HUES48 (cell line): Measurements from ENCODE around the gene COL6A1.

ENCODE experiments used
- H3K27ac ChIP-seq: one replicate; pipeline ENCODE4 v1.7.0; 2013; ENCODE audit warnings: low read depth, low read length, inconsistent platforms
- H3K27me3 ChIP-seq: 2 replicates; pipeline ENCODE4 v1.6.1; 2013; ENCODE audit warnings: mild to moderate bottlenecking, low read length; ENCODE audit not compliant: control insufficient read depth, insufficient read depth
- H3K36me3 ChIP-seq: 2 replicates; pipeline ENCODE4 v1.6.1; 2013; ENCODE audit warnings: low read length; ENCODE audit not compliant: control insufficient read depth, insufficient read depth
- H3K4me1 ChIP-seq: 2 replicates; pipeline ENCODE4 v1.6.1; 2013; ENCODE audit warnings: mild to moderate bottlenecking, low read length; ENCODE audit not compliant: control insufficient read depth, insufficient read depth
- H3K4me3 ChIP-seq: 2 replicates; pipeline ENCODE4 v1.5.1; 2013; ENCODE audit warnings: mild to moderate bottlenecking, low read depth, low read length
- H3K9ac ChIP-seq: 2 replicates; pipeline ENCODE4 v1.6.1; 2013; ENCODE audit warnings: mild to moderate bottlenecking, low read depth, low read length, moderate library complexity
- H3K9me3 ChIP-seq: 2 replicates; pipeline ENCODE4 v1.6.1; 2013; ENCODE audit warnings: low read length; ENCODE audit not compliant: control insufficient read depth, insufficient read depth

Gene COL6A1

DNA sequence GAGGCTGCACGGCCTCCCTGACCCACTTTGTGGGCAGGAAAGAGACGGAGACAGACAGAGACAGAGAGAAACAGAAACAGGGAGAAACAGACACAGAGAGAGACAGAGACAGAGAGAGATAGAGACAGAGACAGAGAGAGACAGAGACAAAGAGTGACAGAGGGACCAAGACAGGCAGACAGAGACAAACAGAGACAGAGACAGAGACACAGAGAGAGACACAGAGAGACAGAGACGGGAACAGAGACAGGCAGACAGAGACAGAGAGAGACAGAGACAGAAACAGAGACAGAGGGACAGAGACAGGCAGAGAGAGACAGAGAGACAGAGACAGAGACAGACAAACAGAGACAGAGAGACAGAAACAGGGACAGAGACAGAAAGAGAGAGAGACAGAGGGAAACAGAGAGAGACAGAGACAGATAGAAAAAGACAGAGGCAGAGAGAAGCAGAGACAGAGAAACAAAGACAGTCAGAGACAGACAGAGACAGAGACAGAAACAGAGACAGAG is 3.1 kb downstream of the COL6A1 start:
- H3K27me3 ChIP-seq: peaks cover 10% of the 10 kb centered on the region
- H3K9ac ChIP-seq: no peak overlapping the region
- no peak overlapping the region for H3K4me3 ChIP-seq
- H3K9me3 ChIP-seq: no peaks in the 10 kb centered on the region
- H3K27ac ChIP-seq: no peak overlapping the region
- peaks cover 47% of the 10 kb centered on the region for H3K36me3 ChIP-seq
- no peaks in the 10 kb centered on the region; the same call in 1 of the 2 replicates for H3K4me1 ChIP-seq

DNA sequence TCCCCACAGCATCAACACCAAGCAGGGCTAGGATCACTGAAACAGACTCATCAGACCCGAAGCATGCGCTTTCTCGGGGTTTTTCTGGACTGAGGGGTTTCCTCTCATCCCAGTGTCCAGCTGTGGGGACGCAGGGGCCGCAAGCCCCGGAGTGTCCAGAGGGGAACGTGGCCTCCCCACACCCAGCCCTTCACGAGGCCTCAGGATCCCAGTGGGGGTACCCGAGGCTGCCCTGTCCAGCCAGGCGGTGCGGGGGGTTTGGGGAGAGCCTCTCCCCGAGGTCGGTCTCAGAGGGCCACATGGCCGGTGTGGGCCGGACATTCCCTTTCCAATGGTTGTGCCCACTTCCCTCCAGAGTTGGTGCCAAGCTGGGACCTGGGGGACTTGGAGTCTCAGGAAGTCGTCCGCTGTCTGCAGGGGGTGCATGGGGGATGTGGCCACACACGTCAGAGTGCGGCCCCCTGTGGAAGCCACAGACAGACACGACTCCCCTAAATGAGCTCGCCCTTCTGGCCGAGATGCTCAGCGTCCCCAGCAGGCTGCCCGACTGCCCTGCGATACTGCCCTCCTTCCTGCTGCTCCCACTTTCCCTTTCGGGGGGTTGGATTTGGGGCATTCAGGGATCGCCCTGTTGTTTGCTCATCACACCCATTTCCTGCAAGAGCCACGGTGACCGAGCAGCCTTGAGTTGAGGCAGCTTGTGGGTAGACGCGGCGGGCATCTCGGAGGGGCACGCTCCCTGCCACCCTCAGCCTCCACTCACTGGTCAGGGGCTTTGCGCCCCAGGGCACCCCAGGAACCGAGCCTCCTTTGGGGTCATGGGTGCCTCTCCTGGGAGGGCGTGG is 4.1 kb downstream of the COL6A1 start:
- no peaks in the 10 kb centered on the region for H3K9me3 ChIP-seq
- peaks cover 3% of the 10 kb centered on the region for H3K27me3 ChIP-seq
- H3K36me3 ChIP-seq: peaks cover 57% of the 10 kb centered on the region
- no peak overlapping the region for H3K27ac ChIP-seq
- H3K4me1 ChIP-seq: no peaks in the 10 kb centered on the region; the same call in 1 of the 2 replicates
- no peak overlapping the region for H3K9ac ChIP-seq
- no peak overlapping the region for H3K4me3 ChIP-seq

DNA sequence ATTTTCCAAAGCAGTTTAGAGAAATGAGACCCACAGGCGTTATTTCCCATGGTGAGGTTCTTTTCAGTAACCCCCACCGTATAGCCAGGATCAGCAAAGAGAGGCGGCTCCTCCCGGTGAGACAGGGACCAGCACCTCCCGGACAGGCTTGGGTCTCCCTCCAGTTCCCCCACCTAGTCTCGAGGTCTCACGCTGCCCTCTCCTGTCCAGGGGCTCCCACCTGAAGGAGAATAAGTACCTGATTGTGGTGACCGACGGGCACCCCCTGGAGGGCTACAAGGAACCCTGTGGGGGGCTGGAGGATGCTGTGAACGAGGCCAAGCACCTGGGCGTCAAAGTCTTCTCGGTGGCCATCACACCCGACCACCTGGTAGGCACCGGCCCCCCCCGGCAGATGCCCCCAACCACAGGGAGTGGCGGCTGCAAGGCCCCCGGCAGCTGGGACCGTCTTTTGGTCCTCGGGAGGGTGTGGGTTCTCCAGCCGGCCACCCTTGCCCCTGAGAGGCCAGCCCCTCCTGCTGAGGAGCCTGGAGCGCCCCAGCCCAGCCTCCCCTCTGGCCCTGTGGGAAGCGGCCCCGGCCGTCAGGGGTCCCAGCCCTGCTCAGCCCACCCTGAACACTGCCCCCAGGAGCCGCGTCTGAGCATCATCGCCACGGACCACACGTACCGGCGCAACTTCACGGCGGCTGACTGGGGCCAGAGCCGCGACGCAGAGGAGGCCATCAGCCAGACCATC is 4.9 kb downstream of the COL6A1 start:
- Histone ChIP-seq H3K9ac (no peak overlapping the region), H3K4me3 (no peak overlapping the region), H3K9me3 (no peaks in the 10 kb centered on the region), H3K27ac (no peak overlapping the region), H3K4me1 (no peaks in the 10 kb centered on the region; the same call in 1 of the 2 replicates), H3K36me3 (peaks cover 63% of the 10 kb centered on the region), H3K27me3 (no peaks in the 10 kb centered on the region)

DNA sequence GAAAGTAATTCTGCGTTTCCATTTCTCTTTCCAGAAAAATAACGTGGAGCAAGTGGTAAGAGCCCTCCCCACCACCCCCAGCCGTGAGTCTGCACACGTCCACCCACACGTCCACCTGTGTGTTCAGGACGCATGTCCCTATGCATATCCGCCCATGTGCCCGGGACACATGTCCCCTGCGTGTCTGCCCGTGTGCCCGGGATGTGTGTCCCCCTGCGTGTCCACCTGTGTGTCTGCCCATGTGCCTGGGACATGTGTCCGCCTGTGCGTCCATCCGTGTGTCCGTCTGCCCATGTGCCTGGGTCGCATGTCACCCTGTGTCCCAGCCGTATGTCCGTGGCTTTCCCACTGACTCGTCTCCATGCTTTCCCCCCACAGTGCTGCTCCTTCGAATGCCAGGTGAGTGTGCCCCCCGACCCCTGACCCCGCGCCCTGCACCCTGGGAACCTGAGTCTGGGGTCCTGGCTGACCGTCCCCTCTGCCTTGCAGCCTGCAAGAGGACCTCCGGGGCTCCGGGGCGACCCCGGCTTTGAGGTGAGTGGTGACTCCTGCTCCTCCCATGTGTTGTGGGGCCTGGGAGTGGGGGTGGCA is 5.6 kb downstream of the COL6A1 start:
- Histone ChIP-seq H3K9ac (no peak overlapping the region), H3K27me3 (no peaks in the 10 kb centered on the region), H3K9me3 (no peaks in the 10 kb centered on the region), H3K27ac (no peak overlapping the region), H3K4me1 (no peaks in the 10 kb centered on the region; the same call in 1 of the 2 replicates), H3K36me3 (peaks cover 70% of the 10 kb centered on the region), H3K4me3 (no peak overlapping the region)

DNA sequence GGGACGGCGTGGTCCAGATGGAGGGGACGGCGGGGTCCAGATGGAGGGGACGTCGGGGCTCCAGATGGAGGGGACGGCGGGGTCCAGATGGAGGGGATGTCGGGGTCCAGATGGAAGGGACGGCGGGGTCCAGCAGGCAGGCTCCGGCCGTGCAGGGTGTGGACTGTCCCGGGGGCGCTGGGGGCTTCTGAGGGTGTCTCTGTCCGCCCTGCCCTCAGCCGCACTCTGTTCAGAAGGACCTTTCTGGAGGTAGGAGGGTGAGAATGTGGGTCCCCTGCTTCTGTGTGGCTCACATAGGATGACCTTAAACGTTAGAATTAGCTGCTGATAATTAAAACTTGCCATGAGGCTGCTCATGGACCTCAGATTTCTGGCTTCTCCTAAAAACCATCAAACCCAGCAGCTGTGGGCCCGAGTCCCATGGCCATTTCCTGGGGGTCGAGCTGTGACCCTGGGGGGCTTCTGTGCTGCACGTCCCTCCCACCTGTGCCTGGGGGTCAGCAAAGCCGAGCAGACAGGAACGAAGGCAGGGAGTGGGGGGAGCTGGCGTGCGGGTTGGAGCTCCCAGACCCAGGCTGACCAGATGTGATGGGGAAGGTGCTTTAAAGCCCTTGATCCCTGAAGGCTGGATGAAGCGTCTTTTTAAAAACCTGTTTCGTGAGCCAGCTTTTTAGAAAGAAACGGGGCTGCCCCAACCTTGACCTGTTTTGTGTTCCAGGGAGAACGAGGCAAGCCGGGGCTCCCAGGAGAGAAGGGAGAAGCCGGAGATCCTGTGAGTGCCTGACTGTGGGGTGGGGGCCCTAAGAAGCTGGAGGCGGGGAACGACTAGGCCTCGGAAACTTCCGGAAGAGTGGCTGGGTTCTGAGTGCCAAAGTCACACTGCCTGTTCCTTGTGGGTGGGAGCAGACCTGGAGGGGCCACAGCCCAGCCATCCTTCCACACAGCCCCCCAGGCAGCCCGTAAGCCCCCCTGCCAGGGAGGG is 7.1 kb downstream of the COL6A1 start:
- Histone ChIP-seq H3K4me3 (no peak overlapping the region), H3K4me1 (no peaks in the 10 kb centered on the region), H3K27ac (no peak overlapping the region), H3K9me3 (no peaks in the 10 kb centered on the region), H3K36me3 (peaks cover 84% of the 10 kb centered on the region), H3K27me3 (no peaks in the 10 kb centered on the region), H3K9ac (no peak overlapping the region)

DNA sequence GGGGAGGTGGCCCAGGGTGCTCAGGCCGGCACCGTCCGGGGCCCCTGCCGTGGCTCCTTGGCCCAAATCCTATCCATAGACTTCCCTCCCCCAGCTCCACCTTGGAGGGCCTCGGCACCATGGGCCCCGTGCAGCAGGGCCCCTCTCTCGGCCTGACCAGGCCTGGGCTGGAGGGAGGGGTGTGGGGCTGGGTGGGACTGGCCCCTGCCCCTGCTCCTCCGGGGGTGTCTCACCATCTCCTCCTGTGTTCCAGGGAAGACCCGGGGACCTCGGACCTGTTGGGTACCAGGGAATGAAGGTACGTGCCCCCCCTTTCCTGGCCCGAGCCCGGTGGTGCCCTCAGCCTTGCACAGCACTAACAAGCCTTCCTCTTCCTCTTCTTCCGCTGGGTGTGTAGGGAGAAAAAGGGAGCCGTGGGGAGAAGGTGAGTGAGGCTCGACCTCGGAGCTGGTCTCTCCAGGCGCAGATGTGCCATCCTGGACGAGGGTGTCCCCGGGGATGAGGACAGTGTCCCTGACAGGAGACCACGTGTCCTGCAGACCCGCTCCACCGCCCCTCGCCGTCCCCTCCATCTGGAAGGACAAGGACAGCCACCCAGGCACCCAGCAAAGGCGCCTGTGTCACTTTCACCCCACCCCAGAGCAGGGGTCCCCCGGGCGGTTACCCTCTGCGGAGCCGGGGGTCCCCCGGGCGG is 7.9 kb downstream of the COL6A1 start:
- H3K36me3 ChIP-seq: peaks cover 87% of the 10 kb centered on the region

DNA sequence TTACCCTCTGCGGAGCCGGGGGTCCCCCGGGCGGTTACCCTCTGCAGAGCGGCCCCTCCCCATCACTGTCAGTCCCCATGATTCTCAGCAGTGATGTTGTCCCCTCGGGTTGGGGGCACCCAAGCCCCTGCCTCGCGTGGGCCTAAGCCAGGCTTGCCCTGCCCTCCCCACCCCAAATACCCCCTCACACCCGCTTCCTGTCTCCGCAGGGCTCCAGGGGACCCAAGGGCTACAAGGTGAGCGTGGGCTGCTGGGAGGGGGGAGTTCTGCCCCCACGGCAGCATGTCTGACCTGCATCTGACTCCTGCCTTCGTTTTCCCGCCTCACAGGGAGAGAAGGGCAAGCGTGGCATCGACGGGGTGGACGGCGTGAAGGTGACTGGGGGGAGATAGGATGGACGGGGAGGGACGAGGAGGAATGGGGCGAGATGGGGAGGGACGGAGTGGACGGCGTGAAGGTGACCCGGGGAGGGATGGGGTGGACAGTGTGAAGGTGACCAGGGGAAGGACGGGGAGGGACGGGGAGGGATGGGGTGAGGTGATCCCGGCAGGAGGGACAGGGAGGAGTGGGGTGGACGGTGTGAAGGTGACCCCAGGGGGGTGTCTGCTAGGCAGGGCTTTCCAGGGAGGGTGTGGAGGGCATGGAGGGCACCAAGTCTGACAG is 8.6 kb downstream of the COL6A1 start:
- H3K9me3 ChIP-seq: no peaks in the 10 kb centered on the region
- H3K9ac ChIP-seq: no peak overlapping the region
- no peak overlapping the region for H3K27ac ChIP-seq
- no peaks in the 10 kb centered on the region for H3K27me3 ChIP-seq
- H3K4me1 ChIP-seq: no peaks in the 10 kb centered on the region
- H3K4me3 ChIP-seq: no peak overlapping the region
- H3K36me3 ChIP-seq: peaks cover 87% of the 10 kb centered on the region

More for the DNA sequence above, 7.9 kb downstream of the COL6A1 start:
- no peaks in the 10 kb centered on the region for H3K4me1 ChIP-seq
- no peak overlapping the region for H3K4me3 ChIP-seq
- no peak overlapping the region for H3K9ac ChIP-seq
- no peaks in the 10 kb centered on the region for H3K9me3 ChIP-seq
- no peaks in the 10 kb centered on the region for H3K27me3 ChIP-seq
- H3K27ac ChIP-seq: no peak overlapping the region

DNA sequence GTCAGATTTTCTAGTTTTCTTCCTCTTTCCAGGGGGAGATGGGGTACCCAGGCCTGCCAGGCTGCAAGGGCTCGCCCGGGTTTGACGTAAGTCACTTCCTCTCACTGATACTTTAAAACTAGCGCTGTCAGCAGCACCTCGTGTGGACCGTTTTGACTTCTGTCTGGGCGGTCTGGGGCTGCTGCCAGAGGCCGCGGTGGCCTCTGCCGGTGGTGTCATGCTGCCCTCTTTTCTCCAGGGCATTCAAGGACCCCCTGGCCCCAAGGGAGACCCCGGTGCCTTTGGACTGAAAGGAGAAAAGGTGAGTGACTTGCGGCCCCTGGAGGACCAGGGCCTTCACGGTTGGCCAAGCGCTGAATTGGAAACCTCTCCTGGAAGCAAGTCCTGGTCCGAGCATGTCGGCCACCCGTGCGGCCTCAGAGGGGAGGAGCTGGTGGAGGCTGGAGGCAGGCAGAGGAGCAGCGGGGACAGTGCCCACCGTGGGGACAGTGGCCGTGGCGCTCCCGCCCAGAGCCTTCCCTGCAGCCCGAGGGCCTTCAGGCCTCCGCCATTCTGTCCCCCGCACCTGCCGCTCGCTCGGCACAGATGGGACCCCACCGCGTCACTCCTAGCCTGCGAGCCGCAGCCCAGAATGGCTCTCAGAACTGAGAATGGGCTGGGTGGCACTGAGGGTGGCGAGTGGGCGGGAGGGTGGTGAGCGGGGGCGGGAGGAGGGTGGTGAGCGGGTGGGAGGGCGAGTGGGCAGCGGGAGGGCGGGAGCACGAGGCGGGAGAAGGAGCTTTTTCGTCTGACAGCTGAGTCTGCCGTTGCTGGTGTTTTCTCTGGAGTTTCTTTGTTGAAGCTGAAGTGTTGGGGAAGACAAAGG is 9.4 kb downstream of the COL6A1 start:
- H3K27me3 ChIP-seq: no peaks in the 10 kb centered on the region
- no peaks in the 10 kb centered on the region for H3K4me1 ChIP-seq
- H3K9ac ChIP-seq: no peak overlapping the region
- no peak overlapping the region for H3K27ac ChIP-seq
- H3K36me3 ChIP-seq: peaks cover 87% of the 10 kb centered on the region
- H3K4me3 ChIP-seq: no peak overlapping the region
- no peaks in the 10 kb centered on the region for H3K9me3 ChIP-seq
